Measurements from ENCODE around the gene CIB2. TPM values are rescaled to one million over a fixed set of nuclear protein-coding genes. Genes with fewer than 3 reads are reported as not detected.

The CIB2 gene
- total RNA-seq, 2 experiments from 2014 or later, result 1.9 to 2.1 TPM

GRCh38 chr15:78058401-78058935, 72.8 kb downstream of the CIB2 start:
- Mint-ChIP-seq H3K36me3 (ENCODE audit: low read depth) (no peaks in the 10 kb centered on the region), H3K4me3 (no peak overlapping the region)
- CTCF ChIA-PET, result interaction anchor here (1.3 to 2.3 kb wide), 3 partner anchors 11 to 49 kb away, joined by 3 to 9 read pairs (median 5); no protein-coding TSS in a partner anchor

GRCh38 chr15:78057803-78058202, 73.4 kb downstream of the CIB2 start:
- intact Hi-C loops (cut with micrococcal nuclease), result no loop called here

More at GRCh38 chr15:78058401-78058935, 72.8 kb downstream of the CIB2 start:
- Mint-ChIP-seq H3K27ac (peak overlapping the region; percentile 67), H3K9me3 (no peaks in the 10 kb centered on the region), H3K4me1 (ENCODE audit: low read depth) (peaks cover 65% of the 10 kb centered on the region), H3K27me3 (ENCODE audit: low read depth) (no peaks in the 10 kb centered on the region)
- DNase-seq, result no peak
- intact Hi-C loops (cut with micrococcal nuclease), result no loop called here

GRCh38 chr15:78056714-78057269, 74.5 kb downstream of the CIB2 start:
- H3K27ac Mint-ChIP-seq, result peak overlapping the region; percentile 48
- H3K36me3 Mint-ChIP-seq (ENCODE audit: low read depth), result peaks cover 8% of the 10 kb centered on the region
- CTCF ChIA-PET, result interaction anchor here (0.7 to 1.8 kb wide), 3 partner anchors 11 to 90 kb away, joined by 3 to 4 read pairs (median 4); no protein-coding TSS in a partner anchor
- H3K4me1 Mint-ChIP-seq (ENCODE audit: low read depth), result peaks cover 75% of the 10 kb centered on the region
- no peaks in the 10 kb centered on the region for H3K27me3 Mint-ChIP-seq (ENCODE audit: low read depth)
- DNase-seq, result no peak
- H3K4me3 Mint-ChIP-seq, result no peak overlapping the region
- no peaks in the 10 kb centered on the region for H3K9me3 Mint-ChIP-seq
- intact Hi-C loops (cut with micrococcal nuclease), result no loop called here

More at GRCh38 chr15:78057803-78058202, 73.4 kb downstream of the CIB2 start:
- Mint-ChIP-seq H3K4me1 (ENCODE audit: low read depth) (peaks cover 72% of the 10 kb centered on the region), H3K27me3 (ENCODE audit: low read depth) (no peaks in the 10 kb centered on the region), H3K4me3 (no peak overlapping the region), H3K36me3 (ENCODE audit: low read depth) (peaks cover 6% of the 10 kb centered on the region), H3K9me3 (no peaks in the 10 kb centered on the region), H3K27ac (peak overlapping the region; percentile 48)
- CTCF ChIA-PET, result interaction anchor here (1.4 kb wide), 1 partner anchor 10 kb away, joined by 4 read pairs; no protein-coding TSS in a partner anchor
- no peak for DNase-seq

GRCh38 chr15:78055919-78056713, 75.1 kb downstream of the CIB2 start:
- Mint-ChIP-seq H3K4me3 (peak overlapping the region; percentile 0), H3K9me3 (no peaks in the 10 kb centered on the region), H3K27ac (peak overlapping the region; percentile 48), H3K36me3 (ENCODE audit: low read depth) (peaks cover 9% of the 10 kb centered on the region), H3K27me3 (ENCODE audit: low read depth) (no peaks in the 10 kb centered on the region), H3K4me1 (ENCODE audit: low read depth) (peaks cover 81% of the 10 kb centered on the region)
- intact Hi-C loops (cut with micrococcal nuclease), result no loop called here
- CTCF ChIA-PET, result interaction anchor here (0.7 to 1.8 kb wide), 2 partner anchors 55 to 89 kb away, joined by 3 to 4 read pairs; no protein-coding TSS in a partner anchor
- peak; percentile 42 for DNase-seq

GRCh38 chr15:78054966-78055365, 76.3 kb downstream of the CIB2 start:
- no peaks in the 10 kb centered on the region for H3K9me3 Mint-ChIP-seq
- CTCF ChIA-PET, result interaction anchor here (1.6 kb wide), 2 partner anchors 15 to 53 kb away, joined by 4 to 5 read pairs; no protein-coding TSS in a partner anchor
- peaks cover 86% of the 10 kb centered on the region for H3K4me1 Mint-ChIP-seq (ENCODE audit: low read depth)
- DNase-seq, result no peak
- H3K27me3 Mint-ChIP-seq (ENCODE audit: low read depth), result no peaks in the 10 kb centered on the region
- H3K27ac Mint-ChIP-seq, result no peak overlapping the region
- H3K36me3 Mint-ChIP-seq (ENCODE audit: low read depth), result peaks cover 9% of the 10 kb centered on the region
- intact Hi-C loops (cut with micrococcal nuclease), result no loop called here
- no peak overlapping the region for H3K4me3 Mint-ChIP-seq

Other genes starting within 250 kb of the CIB2 start
- 10 to 100 TPM; 57.1 to 60.3 TPM for gene TBC1D2B, start 53.7 kb downstream of the CIB2 start, total RNA-seq
- gene SH2D7, start 38.9 kb downstream of the CIB2 start, total RNA-seq, result not detected
- 100 to 1,000 TPM; 117 to 123 TPM for gene IDH3A, start 17.9 kb upstream of the CIB2 start, total RNA-seq
- gene ACSBG1, start 103.1 kb upstream of the CIB2 start, total RNA-seq, result not detected
- 10 to 100 TPM; 40.1 to 41.6 TPM for gene DNAJA4, start 133.1 kb upstream of the CIB2 start, total RNA-seq
- gene SKIC8, start 168.2 kb upstream of the CIB2 start, total RNA-seq, result 10 to 100 TPM; 44.2 to 46.9 TPM
- gene CRABP1, start 208.9 kb upstream of the CIB2 start, total RNA-seq, result under 1 TPM; 0.38 to 0.52 TPM